GM18526 (cell line): ENCODE measurements around the gene CD4.
A peak's percentile ranks its signal among the peaks of the same experiment; 100 is the strongest.

Source experiments
- POLR2A ChIP-seq: IDR thresholded peaks from 3 replicates; pipeline ENCODE4 v1.6.1; 2011; ENCODE audit not compliant: insufficient read length; ENCODE audit errors: extremely low read depth

CD4 gene

DNA sequence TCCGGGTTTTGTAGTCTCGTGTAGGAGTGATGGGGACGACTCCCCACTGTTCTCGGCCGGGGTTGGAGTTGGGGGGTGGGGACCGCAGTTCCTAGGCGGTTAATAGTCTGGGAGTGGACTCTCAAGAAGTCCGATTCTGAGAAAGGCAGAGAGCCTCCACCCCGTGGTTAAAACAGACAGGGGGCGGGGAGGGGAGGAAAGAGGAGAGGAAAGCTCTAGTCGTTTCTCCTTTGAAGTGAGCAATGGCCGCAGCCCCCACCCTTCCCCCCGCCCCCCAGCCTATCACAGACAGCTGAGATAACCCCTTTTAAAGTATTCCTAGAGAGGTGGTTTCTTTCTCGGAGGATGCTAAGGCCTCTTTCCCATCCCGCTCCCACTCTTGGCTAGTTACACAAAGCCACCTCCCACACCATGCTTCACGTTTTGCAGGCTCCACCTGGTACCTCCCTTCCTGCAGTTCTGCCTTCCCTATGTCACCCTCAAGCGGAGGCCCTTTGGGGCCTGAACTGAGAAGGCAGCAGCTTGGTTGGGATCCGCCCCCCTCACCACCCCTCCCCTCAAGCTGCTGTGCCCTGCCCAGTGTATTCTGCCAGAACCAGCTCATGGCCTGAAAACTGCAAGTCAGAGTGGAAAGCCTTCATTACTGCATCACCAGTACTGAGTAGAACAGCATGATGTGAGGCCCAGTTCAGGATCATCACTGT lies 63.5 kb downstream of the CD4 start:
- TF ChIP-seq POLR2A: no peak

GRCh38 chr12:6853626-6854025 lies 64.3 kb downstream of the CD4 start:
- TF ChIP-seq POLR2A: no peak

GRCh38 chr12:6854036-6854435 lies 64.7 kb downstream of the CD4 start:
- TF ChIP-seq POLR2A: no peak

- no peak for TF ChIP-seq POLR2A
These were observed 66.0 kb downstream of the CD4 start for GRCh38 chr12:6855322-6855721.

GRCh38 chr12:6858799-6859198 lies 69.5 kb downstream of the CD4 start:
- no peak for TF ChIP-seq POLR2A

GRCh38 chr12:6860116-6860515 lies 70.8 kb downstream of the CD4 start:
- no peak for TF ChIP-seq POLR2A

DNA sequence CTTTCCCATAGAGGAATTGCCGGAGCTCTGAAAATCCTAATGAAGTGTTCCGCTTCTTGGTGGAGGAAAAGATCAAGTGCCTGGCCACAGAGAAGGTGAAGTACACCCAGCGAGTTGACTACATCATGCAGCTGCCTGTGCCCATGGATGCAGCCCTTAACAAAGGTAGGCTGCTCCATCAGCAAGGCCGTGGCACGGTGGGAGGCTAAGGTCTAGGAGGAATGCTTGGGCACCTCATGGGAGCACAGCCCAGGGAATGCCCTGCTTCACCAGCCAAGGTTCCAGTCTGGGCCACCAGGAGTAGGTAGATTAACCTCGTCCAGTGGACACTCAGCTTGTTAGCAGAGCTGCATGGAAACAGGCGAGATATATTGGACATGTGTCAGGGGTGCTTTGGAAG lies 71.6 kb downstream of the CD4 start:
- TF ChIP-seq POLR2A: no peak

- no peak for TF ChIP-seq POLR2A
These were observed 72.1 kb downstream of the CD4 start for GRCh38 chr12:6861391-6861790.

DNA sequence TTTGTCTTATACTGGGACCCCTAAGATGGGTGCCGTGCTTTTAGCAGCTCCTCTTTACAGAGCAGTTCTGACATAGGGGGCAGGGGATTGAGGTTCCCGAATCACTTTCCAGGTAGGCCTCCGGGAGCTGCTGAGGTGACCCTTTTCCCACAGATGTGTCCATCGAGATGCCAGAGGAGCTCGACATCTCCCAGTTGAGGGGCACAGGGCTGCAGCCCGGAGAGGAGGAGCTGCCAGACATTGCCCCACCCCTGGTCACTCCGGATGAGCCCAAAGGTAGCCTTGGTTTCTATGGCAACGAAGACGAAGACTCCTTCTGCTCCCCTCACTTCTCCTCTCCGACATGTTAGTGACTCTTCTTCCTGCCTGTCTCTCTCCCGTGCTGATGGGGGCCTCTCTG lies 73.7 kb downstream of the CD4 start:
- TF ChIP-seq POLR2A: no peak

- no peak for TF ChIP-seq POLR2A
These were observed 74.4 kb downstream of the CD4 start for GRCh38 chr12:6863586-6864321.

DNA sequence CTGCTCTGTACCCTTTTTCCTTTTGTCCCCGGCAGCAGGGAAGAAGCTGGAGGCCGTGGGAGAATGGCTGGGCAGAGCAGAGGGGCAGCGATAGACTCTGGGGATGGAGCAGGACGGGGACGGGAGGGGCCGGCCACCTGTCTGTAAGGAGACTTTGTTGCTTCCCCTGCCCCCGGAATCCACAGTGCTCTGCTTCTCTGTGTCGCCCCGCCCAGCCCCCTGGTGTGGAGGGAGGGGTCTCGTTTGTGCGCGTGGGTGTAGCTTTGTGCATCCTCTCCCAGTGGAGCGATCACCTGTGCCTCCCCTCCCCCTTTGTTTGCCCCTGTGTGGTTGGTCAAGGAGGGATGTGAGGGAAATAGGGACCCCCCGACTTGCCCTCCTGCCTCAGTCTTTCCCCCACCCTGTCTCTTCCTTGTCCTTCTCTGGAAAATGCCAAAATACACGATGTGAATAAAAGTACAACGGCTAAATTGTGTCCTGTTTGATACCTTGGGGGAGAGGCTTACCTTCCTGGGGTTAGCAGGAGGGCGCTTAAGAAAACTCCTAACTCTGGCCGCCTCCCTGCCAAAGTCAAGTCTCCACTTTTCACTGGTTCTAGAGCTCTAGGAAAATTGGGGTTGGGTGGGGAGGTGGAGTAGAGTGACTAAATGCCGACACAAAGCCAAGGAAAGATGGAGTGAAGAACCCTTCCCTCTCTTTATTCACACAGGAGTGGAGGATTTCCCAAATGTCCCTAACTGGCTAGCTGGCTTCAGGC lies 77.0 kb downstream of the CD4 start:
- no peak for TF ChIP-seq POLR2A

DNA sequence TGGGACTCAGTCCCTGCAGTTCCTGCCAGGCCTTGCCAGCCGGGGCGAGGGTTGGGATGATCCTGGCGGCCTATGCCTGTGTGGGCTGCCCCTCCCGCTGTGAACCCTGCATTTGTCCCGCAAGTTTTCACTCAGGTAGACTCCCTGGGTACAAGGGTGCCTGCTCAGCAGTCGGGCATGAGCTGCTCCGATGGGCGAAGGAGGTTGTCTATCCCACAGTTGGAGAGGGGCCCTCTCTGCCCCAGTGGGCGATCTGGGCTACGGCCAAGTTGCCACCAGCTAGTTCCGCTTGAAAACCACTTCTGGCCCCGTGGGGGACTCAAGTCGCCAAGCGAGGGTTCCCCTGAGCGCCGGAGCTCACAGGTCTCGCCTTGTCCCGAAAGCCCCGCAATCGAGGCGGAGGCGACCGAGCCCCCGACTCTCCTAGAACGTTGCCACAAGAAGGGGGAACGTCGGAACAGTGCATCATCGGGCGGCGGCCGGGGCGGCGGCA lies 77.6 kb downstream of the CD4 start:
- no peak for TF ChIP-seq POLR2A

- TF ChIP-seq POLR2A: peak; percentile 99
These were observed 78.3 kb downstream of the CD4 start, which contains the start of gene TPI1 for GRCh38 chr12:6867413-6868210. Gene TPI1, plus strand, starts transcription at chr12:6867531. Its CDS starts 36 bp downstream, at chr12:6867567.

DNA sequence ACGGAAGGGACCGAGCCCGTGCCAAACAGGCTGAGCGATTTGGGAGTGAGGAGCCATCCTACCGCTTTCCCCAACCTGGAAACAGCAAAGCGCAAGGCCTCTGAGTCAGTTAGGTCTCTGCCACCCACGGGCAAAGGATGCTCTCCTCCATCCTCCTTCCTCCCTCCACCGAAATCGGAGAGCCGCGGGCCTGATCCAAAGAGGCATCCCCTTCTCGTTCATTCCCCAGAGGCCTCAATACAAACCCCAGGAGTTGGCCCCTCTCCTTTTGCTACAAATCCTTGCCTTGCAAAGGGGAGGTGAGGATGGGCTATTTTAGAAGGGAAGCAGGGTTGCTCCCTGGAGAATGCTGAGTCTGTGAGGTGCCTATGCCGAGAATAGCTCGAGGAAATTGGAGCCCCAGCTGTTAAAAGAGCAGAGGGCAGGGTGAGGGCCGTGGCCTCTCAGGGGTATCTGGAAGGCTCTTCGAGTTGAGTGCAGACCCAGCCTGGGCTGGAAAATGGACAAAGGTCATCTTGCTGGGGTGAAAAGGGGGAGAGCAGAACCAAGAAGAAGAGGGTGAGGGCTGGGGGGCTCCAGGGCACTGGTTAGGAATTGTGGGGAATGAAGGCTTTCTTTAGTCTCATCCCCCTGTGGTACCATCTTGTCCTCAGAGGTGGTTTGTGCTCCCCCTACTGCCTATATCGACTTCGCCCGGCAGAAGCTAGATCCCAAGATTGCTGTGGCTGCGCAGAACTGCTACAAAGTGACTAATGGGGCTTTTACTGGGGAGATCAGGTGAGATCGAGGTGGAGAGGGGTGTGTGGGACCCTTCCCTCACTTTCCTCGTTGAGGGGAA lies 79.1 kb downstream of the CD4 start:
- no peak for TF ChIP-seq POLR2A
